ENCODE measurements around the gene RPS19BP1.

Gene RPS19BP1

DNA sequence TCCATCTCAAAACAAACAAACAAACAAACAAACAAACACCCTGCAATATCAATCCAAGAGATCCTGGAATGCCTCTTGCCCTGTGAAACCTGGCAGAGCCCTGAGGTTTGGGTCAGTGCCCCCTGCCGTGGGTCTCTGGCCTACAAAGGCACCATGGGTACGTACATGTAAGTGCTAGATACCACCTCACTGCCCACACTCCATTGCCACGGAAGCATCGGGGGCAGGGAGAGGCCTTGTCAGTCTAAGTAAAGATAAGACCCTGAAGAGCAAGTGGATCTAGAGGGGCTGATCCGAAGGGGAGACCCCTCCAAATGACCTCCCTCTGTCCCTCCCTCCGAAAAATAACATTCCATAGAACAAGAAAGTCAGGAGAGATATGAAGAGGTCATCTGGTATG is 32.4 kb downstream of the RPS19BP1 start:
- Mint-ChIP-seq H3K27me3 (no peaks in the 10 kb centered on the region), H3K36me3 (ENCODE audit: low read depth) (peaks cover 20% of the 10 kb centered on the region), H3K4me1 (peaks cover 30% of the 10 kb centered on the region), H3K4me3 (no peak overlapping the region), H3K27ac (no peak overlapping the region), H3K9me3 (no peaks in the 10 kb centered on the region)
- ATAC-seq = no peak
- DNase-seq = no peak

DNA sequence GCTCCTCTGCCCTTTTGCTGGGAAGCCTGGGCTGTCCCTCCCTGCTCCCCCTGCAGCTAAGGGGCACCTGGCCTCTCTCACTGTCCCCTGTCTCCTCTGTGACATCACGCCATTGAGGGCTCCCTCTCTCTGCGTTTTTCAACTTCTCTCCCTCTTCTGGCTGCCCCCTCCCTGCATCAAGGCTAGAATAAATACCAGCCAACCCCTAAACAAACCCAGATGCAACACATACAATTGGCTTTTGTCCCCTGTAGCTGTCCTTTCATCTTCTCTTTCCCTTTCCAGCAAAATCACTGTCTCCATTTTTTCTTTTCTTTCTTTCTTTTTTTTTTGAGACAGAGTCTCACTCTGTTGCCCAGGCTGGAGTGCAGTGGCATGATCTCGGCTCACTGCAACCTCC is 33.7 kb downstream of the RPS19BP1 start:
- no peak overlapping the region for H3K27ac Mint-ChIP-seq
- no peaks in the 10 kb centered on the region for H3K9me3 Mint-ChIP-seq
- peaks cover 22% of the 10 kb centered on the region for H3K4me1 Mint-ChIP-seq
- ATAC-seq (no peak), DNase-seq (no peak)
- H3K4me3 Mint-ChIP-seq = no peak overlapping the region
- H3K36me3 Mint-ChIP-seq (ENCODE audit: low read depth) = peaks cover 11% of the 10 kb centered on the region
- no peaks in the 10 kb centered on the region for H3K27me3 Mint-ChIP-seq

GRCh38 chr22:39498368-39498767 is 34.2 kb downstream of the RPS19BP1 start:
- Mint-ChIP-seq H3K4me3 (no peak overlapping the region), H3K9me3 (no peaks in the 10 kb centered on the region), H3K27ac (no peak overlapping the region), H3K4me1 (peaks cover 20% of the 10 kb centered on the region), H3K27me3 (no peaks in the 10 kb centered on the region), H3K36me3 (ENCODE audit: low read depth) (peaks cover 7% of the 10 kb centered on the region)
- DNase-seq (no peak), ATAC-seq (no peak)

DNA sequence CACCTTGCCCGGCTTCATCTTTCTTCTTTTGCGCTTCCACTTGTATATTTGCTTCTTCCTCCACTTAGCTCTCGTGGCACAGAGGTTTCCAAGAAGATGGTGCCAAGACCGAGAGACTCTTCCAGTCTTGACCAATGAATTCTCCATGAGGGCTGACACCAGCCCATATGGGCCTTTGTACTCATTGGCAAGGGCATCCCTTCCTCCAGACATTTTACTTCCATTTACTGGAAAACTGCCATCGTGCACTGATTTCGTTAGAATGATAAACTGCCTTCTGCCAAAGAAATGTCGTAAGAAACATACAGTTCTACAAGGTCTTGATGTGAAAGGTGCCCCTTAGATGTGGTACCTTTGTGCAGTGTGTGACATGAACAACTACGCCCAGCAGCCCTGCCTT is 35.1 kb downstream of the RPS19BP1 start:
- Mint-ChIP-seq H3K4me1 (peaks cover 19% of the 10 kb centered on the region), H3K27ac (no peak overlapping the region), H3K36me3 (ENCODE audit: low read depth) (peaks cover 2% of the 10 kb centered on the region), H3K4me3 (no peak overlapping the region), H3K9me3 (no peaks in the 10 kb centered on the region), H3K27me3 (no peaks in the 10 kb centered on the region)
- ATAC-seq (no peak), DNase-seq (no peak)

DNA sequence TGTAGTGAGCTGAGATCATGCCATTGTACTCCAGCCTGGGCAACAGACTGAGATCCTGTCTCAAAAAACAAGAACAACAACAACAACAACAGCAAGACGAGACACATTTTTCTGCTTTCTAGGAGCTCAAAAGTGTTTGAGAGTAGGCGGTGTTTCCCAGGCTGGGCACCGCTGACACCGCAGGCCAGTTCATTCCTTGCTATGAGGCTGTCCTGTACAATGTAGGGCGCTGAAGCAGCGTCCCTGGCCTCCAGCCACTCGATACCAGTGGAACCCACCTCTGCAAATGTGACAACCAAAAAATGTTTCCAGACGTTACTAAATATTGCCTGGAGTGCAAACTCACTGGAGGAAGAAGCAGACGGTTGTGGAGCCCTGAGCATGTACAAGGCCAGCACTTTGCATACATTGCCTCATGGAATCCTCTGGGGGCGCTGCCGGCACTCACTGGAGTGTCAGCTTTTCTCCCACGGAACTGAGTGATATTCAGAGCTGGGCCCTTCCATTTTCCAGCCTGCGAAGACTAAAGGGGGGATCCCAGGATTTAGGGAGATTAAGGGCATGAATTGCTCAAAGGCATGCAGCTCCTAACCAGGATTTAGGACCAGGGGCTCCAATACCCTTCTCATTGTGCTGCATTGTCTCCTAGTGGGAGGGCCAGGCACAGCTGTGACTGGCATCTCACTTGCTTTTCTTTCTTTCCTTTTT is 36.3 kb downstream of the RPS19BP1 start:
- Mint-ChIP-seq H3K9me3 (no peaks in the 10 kb centered on the region), H3K4me1 (peaks cover 9% of the 10 kb centered on the region), H3K4me3 (no peak overlapping the region), H3K27ac (no peak overlapping the region), H3K36me3 (ENCODE audit: low read depth) (no peaks in the 10 kb centered on the region), H3K27me3 (no peaks in the 10 kb centered on the region)
- ATAC-seq (peak; percentile 84), DNase-seq (peak; percentile 70)

DNA sequence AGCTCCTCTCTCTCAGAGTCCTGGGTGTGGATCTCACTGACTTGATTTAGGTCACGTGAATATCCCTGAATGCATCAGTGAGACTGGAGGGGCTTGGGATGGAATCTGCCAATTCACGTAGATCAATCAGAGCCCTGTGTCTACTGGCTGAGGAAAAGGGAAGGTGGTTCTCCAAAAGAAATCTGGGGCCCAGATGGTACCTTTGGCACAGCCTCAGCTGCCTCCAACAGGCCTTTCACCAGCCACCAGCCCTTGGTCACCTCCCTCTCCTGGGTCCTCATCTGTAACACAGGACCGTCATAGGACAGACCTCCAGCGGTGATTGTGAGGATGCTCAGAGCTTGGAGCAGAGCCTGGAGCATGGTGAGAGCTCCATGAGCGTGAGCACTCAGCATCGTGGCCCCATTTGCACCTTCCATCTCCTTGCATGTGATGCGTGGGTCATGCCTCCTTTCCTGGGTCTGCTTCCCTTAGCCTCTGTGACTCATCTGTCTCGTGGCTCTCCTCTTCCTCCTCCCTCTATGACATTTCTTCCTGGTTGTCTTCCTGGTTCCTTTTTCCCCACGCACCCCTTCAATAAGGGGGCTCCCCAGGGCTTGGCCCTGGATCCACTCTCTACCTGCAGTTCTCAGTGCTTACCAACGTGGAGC is 38.0 kb downstream of the RPS19BP1 start:
- Mint-ChIP-seq H3K4me3 (no peak overlapping the region), H3K4me1 (peaks cover 17% of the 10 kb centered on the region), H3K9me3 (no peaks in the 10 kb centered on the region), H3K27me3 (no peaks in the 10 kb centered on the region), H3K27ac (no peak overlapping the region), H3K36me3 (ENCODE audit: low read depth) (no peaks in the 10 kb centered on the region)
- ATAC-seq (no peak), DNase-seq (no peak)

DNA sequence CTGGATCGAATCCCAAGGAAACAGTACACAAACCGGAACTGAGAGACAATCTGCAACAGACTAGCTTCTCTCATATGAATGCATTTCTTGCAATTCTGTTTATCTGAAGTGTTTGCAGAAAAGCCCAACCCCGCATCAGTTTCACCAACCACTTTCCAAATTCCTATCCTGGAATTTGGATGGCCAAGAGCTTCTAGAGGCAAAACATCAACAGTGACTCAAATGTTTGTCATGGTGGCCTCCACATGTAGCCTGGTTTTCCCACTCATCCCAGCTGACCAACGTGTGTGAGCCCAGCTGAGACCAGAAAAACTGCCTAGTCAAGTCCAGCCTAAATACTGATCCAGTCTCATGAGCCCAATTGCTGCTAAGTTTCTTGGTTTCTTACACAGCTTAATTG is 38.8 kb downstream of the RPS19BP1 start:
- DNase-seq = no peak
- H3K27ac Mint-ChIP-seq = no peak overlapping the region
- H3K4me3 Mint-ChIP-seq = no peak overlapping the region
- no peak for ATAC-seq
- no peaks in the 10 kb centered on the region for H3K27me3 Mint-ChIP-seq
- H3K36me3 Mint-ChIP-seq (ENCODE audit: low read depth) = no peaks in the 10 kb centered on the region
- H3K9me3 Mint-ChIP-seq = no peaks in the 10 kb centered on the region
- H3K4me1 Mint-ChIP-seq = peaks cover 18% of the 10 kb centered on the region

DNA sequence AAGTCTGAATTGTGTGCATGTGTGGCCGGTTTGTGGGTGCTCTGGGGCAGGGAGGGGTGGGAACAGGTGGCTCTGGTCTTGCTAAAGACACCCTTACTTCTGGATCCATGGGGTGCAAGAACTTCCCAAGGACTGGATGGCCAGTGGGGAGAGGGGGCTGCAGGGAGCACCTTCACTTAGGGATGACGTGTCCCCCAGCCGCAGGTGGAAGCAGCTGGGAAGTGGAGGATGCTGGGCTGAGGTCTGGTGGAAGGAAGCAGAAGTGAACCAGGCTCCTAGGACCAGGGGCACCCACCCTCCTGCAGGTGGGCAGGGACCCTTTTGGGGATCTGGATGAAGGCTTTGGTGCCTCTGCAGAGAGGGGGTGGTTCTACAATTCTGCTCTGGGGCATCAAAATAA is 40.4 kb downstream of the RPS19BP1 start:
- ATAC-seq (no peak), DNase-seq (no peak)
- Mint-ChIP-seq H3K27ac (no peak overlapping the region), H3K27me3 (no peaks in the 10 kb centered on the region), H3K4me1 (peaks cover 18% of the 10 kb centered on the region), H3K4me3 (no peak overlapping the region), H3K9me3 (no peaks in the 10 kb centered on the region), H3K36me3 (ENCODE audit: low read depth) (no peaks in the 10 kb centered on the region)

- no peak for ATAC-seq
- H3K4me3 Mint-ChIP-seq = no peak overlapping the region
- peaks cover 18% of the 10 kb centered on the region for H3K4me1 Mint-ChIP-seq
- no peak for DNase-seq
- H3K36me3 Mint-ChIP-seq (ENCODE audit: low read depth) = no peaks in the 10 kb centered on the region
- H3K9me3 Mint-ChIP-seq = no peaks in the 10 kb centered on the region
- no peaks in the 10 kb centered on the region for H3K27me3 Mint-ChIP-seq
- H3K27ac Mint-ChIP-seq = no peak overlapping the region
These were observed 40.9 kb downstream of the RPS19BP1 start for GRCh38 chr22:39491696-39492095.

- Mint-ChIP-seq H3K4me3 (no peak overlapping the region), H3K27me3 (no peaks in the 10 kb centered on the region), H3K9me3 (no peaks in the 10 kb centered on the region), H3K36me3 (ENCODE audit: low read depth) (no peaks in the 10 kb centered on the region), H3K27ac (no peak overlapping the region), H3K4me1 (peaks cover 15% of the 10 kb centered on the region)
- no peak for ATAC-seq
- no peak for DNase-seq
These were observed 41.4 kb downstream of the RPS19BP1 start for GRCh38 chr22:39490966-39491680.

DNA sequence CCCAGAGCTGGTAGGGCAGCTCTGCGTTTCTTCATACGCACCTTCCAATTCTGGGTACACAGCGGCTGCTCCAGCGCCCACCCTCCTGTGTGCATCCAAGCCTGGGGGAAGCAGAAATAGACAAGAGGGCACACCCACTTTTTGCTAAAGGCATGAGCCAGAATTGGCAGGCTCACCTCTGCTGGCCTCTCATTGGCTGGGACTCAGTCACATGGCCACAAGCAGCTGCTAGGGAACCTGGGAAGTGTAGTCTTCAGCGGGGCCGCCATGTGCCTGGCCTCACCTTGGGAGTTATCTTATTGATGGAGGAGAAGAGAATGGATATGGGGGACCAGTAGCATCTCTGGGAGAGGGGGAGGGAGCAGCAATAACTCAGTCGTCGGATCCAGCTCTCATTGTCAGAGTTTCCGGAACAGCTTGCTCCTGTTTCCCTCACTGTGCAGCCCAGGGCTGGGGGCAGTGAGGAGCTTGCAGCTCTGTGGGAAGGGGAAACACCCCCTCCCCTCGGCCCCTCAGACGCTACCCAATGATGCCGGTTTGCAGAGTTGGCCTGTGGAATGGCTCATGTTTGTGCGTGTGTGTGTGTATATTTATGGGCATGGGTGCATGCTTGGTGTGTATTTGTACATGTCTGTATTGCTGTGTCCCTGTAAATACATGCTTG is 42.3 kb downstream of the RPS19BP1 start:
- Mint-ChIP-seq H3K27ac (peak overlapping the region; percentile 82), H3K27me3 (no peaks in the 10 kb centered on the region), H3K4me1 (peaks cover 15% of the 10 kb centered on the region), H3K36me3 (ENCODE audit: low read depth) (no peaks in the 10 kb centered on the region), H3K4me3 (peak overlapping the region; percentile 61), H3K9me3 (no peaks in the 10 kb centered on the region)
- peak; percentile 78 for DNase-seq
- peak; percentile 99 for ATAC-seq

- Mint-ChIP-seq H3K9me3 (no peaks in the 10 kb centered on the region), H3K36me3 (ENCODE audit: low read depth) (no peaks in the 10 kb centered on the region), H3K4me1 (peaks cover 13% of the 10 kb centered on the region), H3K27me3 (no peaks in the 10 kb centered on the region), H3K4me3 (peak overlapping the region; percentile 61), H3K27ac (peak overlapping the region; percentile 82)
- DNase-seq (no peak), ATAC-seq (no peak)
These were observed 43.2 kb downstream of the RPS19BP1 start for GRCh38 chr22:39489094-39490068.

DNA sequence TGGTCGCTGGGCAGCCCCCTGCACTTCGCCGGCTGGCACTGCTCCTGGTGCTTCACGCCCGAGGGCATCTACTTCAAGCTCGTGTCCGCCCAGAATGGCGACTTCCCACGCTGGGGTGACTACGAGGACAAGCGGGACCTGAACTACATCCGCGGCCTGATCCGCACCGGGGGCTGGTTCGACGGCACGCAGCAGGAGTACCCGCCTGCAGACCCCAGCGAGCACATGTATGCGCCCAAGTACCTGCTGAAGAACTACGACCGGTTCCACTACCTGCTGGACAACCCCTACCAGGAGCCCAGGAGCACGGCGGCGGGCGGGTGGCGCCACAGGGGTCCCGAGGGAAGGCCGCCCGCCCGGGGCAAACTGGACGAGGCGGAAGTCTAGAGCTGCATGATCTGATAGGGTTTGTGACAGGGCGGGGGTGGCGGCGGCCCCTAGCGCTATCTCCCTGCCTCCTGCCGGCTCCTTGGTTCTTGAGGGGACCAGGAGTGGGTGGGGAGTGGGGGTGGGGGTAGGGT is 43.9 kb downstream of the RPS19BP1 start:
- Mint-ChIP-seq H3K4me1 (peaks cover 13% of the 10 kb centered on the region), H3K9me3 (no peaks in the 10 kb centered on the region), H3K4me3 (no peak overlapping the region), H3K36me3 (ENCODE audit: low read depth) (no peaks in the 10 kb centered on the region), H3K27me3 (no peaks in the 10 kb centered on the region), H3K27ac (no peak overlapping the region)
- no peak for DNase-seq
- ATAC-seq = no peak

Data from activated naive CD8-positive, alpha-beta T cell treated with anti-CD3 and anti-CD28 coated beads, Interleukin-2, amount 50 U/mL, for 24 hours (primary cell).